Panc1 (cell line): Measurements from ENCODE around the gene HABP4.

Experiments
- CTCF ChIP-seq: fragments of 450-650 bp; IDR thresholded peaks from 2 replicates; pipeline ENCODE4 v1.5.1; 2017; ENCODE audit warnings: mild to moderate bottlenecking
- POLR2AphosphoS5 ChIP-seq: IDR thresholded peaks from 2 replicates; pipeline ENCODE4 v1.6.1; 2012; ENCODE audit warnings: mild to moderate bottlenecking, low read depth, low read length, moderate library complexity
- REST ChIP-seq, 2 experiments: IDR thresholded peaks; 2 replicates each; pipeline ENCODE4 v1.6.1; 2011 to 2012; ENCODE audit warnings: low read depth in 2 of 2, control low read depth in 1 of 2, low read length in 1 of 2, mild to moderate bottlenecking in 1 of 2, moderate library complexity in 1 of 2; ENCODE audit not compliant: insufficient read depth in 1 of 2

- TF ChIP-seq POLR2AphosphoS5 (no peak), CTCF (no peak), REST (IDR thresholded peaks at IDR 0.05; ENCODE audit: insufficient read depth in 1 of 2, low read depth in 2 of 2, low read length in 1 of 2) (no peak)
Observed at GRCh38 chr9:96509026-96509425, 59.1 kb downstream of the HABP4 start.
